ENCODE data around the gene PRDM16. TPM values are rescaled to one million over a fixed set of nuclear protein-coding genes. Genes with fewer than 3 reads are reported as not detected.

Gene PRDM16
- polyA plus RNA-seq, 1 of the 3 experiments (the other 2 are of a cell fraction), result not detected

DNA sequence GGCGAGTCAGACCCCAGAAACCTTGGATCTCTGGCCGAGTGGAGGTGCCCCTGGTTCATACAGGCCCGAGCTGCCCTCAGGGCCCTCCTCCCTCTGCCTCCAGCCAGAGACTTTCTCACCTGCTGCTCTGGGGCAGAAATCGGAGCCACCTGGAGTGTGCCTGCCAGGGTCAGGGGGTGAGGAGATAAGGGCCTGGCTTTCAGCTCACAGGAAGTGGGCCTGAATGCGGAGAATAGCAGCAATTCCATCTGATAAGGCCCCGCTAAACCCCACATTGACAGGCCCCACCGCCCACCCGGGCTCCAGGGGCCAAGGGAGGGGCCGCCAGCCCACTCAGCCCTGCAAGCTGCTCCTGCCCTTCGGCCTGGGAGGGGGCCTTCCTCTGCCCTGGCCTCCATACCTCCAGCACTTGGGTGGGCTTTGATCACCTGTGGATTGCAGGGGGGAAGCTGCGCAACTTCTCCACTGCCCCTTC lies 261.8 kb downstream of the PRDM16 start:
- H3K27ac ChIP-seq (ENCODE audit: low read depth in 2 of 2, low read length in 1 of 2), result no peak overlapping the region
- no peaks in the 10 kb centered on the region for H3K9me3 ChIP-seq
- no peaks in the 10 kb centered on the region for H4K20me1 ChIP-seq (ENCODE audit: insufficient read depth)
- ChIA-PET POLR2A (no interaction called here), CTCF (interaction anchor here (1.1 kb wide), 1 partner anchor 11 kb away, joined by 4 read pairs; no protein-coding TSS in a partner anchor)
- no peak for DNase-seq
- H2AFZ ChIP-seq (ENCODE audit: low read depth), result no peak overlapping the region
- H3K4me3 ChIP-seq (ENCODE audit: low read depth in 2 of 2, low read length in 1 of 2), result no peak overlapping the region
- no peaks in the 10 kb centered on the region for H3K79me2 ChIP-seq (ENCODE audit: insufficient read depth)
- no peak overlapping the region for H3K9ac ChIP-seq
- no peaks in the 10 kb centered on the region for H3K9me2 ChIP-seq
- no peaks in the 10 kb centered on the region for H3F3A ChIP-seq (replicated peaks; ENCODE audit: insufficient read depth)
- WGBS (ENCODE audit: low lambda C conversion rate), result no CpG with 5 or more reads among the region's 11 CpGs
- H3K36me3 ChIP-seq (replicated peaks in 1 of 2; ENCODE audit: control insufficient read depth in 1 of 2, insufficient read depth in 2 of 2, low read length in 1 of 2), result no peaks in the 10 kb centered on the region
- H3K4me2 ChIP-seq, result no peak overlapping the region
- H3K4me1 ChIP-seq (ENCODE audit: control insufficient read depth in 1 of 2, insufficient read depth in 2 of 2, low read depth in 1 of 2, low read length in 1 of 2), result no peaks in the 10 kb centered on the region
- no peak for TF ChIP-seq TEAD4 (IDR thresholded peaks at IDR 0.05; ENCODE audit: borderline replicate concordance, insufficient read depth)
- TF ChIP-seq, protein P1, sequence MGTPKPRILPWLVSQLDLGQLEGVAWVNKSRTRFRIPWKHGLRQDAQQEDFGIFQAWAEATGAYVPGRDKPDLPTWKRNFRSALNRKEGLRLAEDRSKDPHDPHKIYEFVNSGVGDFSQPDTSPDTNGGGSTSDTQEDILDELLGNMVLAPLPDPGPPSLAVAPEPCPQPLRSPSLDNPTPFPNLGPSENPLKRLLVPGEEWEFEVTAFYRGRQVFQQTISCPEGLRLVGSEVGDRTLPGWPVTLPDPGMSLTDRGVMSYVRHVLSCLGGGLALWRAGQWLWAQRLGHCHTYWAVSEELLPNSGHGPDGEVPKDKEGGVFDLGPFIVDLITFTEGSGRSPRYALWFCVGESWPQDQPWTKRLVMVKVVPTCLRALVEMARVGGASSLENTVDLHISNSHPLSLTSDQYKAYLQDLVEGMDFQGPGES (IDR thresholded peaks at IDR 0.05; ENCODE audit: low read depth, low read length), result no peak
- no peak for TF ChIP-seq NFIC (IDR thresholded peaks at IDR 0.05; ENCODE audit: borderline replicate concordance)
- no peak for TF ChIP-seq FOSL2 (IDR thresholded peaks at IDR 0.05; ENCODE audit: borderline replicate concordance, low read depth)
- TF ChIP-seq, protein P2, sequence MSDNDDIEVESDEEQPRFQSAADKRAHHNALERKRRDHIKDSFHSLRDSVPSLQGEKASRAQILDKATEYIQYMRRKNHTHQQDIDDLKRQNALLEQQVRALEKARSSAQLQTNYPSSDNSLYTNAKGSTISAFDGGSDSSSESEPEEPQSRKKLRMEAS (IDR thresholded peaks at IDR 0.05; ENCODE audit: low read depth), result no peak
- TF ChIP-seq, protein P3, sequence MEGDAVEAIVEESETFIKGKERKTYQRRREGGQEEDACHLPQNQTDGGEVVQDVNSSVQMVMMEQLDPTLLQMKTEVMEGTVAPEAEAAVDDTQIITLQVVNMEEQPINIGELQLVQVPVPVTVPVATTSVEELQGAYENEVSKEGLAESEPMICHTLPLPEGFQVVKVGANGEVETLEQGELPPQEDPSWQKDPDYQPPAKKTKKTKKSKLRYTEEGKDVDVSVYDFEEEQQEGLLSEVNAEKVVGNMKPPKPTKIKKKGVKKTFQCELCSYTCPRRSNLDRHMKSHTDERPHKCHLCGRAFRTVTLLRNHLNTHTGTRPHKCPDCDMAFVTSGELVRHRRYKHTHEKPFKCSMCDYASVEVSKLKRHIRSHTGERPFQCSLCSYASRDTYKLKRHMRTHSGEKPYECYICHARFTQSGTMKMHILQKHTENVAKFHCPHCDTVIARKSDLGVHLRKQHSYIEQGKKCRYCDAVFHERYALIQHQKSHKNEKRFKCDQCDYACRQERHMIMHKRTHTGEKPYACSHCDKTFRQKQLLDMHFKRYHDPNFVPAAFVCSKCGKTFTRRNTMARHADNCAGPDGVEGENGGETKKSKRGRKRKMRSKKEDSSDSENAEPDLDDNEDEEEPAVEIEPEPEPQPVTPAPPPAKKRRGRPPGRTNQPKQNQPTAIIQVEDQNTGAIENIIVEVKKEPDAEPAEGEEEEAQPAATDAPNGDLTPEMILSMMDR (IDR thresholded peaks at IDR 0.05), result no peak
- TF ChIP-seq, protein P4, sequence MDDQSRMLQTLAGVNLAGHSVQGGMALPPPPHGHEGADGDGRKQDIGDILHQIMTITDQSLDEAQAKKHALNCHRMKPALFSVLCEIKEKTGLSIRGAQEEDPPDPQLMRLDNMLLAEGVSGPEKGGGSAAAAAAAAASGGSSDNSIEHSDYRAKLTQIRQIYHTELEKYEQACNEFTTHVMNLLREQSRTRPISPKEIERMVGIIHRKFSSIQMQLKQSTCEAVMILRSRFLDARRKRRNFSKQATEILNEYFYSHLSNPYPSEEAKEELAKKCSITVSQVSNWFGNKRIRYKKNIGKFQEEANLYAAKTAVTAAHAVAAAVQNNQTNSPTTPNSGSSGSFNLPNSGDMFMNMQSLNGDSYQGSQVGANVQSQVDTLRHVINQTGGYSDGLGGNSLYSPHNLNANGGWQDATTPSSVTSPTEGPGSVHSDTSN (IDR thresholded peaks at IDR 0.05), result no peak
- TF ChIP-seq, protein P5, sequence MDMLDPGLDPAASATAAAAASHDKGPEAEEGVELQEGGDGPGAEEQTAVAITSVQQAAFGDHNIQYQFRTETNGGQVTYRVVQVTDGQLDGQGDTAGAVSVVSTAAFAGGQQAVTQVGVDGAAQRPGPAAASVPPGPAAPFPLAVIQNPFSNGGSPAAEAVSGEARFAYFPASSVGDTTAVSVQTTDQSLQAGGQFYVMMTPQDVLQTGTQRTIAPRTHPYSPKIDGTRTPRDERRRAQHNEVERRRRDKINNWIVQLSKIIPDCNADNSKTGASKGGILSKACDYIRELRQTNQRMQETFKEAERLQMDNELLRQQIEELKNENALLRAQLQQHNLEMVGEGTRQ (IDR thresholded peaks at IDR 0.05; ENCODE audit: borderline replicate concordance, low read depth, low read length), result no peak
- TF ChIP-seq FOXM1 (IDR thresholded peaks at IDR 0.05; ENCODE audit: low read depth), result no peak
- TF ChIP-seq RCOR1 (IDR thresholded peaks at IDR 0.05; ENCODE audit: low read length), result no peak
- no peak for TF ChIP-seq EZH2phosphoT487 (IDR thresholded peaks at IDR 0.05; ENCODE audit: borderline replicate concordance, low read depth)
- TF ChIP-seq CHD2 (IDR thresholded peaks at IDR 0.05; ENCODE audit: low read length, partially characterized antibody), result no peak
- no peak for TF ChIP-seq JUND (IDR thresholded peaks at IDR 0.05)
- TF ChIP-seq, protein P6, sequence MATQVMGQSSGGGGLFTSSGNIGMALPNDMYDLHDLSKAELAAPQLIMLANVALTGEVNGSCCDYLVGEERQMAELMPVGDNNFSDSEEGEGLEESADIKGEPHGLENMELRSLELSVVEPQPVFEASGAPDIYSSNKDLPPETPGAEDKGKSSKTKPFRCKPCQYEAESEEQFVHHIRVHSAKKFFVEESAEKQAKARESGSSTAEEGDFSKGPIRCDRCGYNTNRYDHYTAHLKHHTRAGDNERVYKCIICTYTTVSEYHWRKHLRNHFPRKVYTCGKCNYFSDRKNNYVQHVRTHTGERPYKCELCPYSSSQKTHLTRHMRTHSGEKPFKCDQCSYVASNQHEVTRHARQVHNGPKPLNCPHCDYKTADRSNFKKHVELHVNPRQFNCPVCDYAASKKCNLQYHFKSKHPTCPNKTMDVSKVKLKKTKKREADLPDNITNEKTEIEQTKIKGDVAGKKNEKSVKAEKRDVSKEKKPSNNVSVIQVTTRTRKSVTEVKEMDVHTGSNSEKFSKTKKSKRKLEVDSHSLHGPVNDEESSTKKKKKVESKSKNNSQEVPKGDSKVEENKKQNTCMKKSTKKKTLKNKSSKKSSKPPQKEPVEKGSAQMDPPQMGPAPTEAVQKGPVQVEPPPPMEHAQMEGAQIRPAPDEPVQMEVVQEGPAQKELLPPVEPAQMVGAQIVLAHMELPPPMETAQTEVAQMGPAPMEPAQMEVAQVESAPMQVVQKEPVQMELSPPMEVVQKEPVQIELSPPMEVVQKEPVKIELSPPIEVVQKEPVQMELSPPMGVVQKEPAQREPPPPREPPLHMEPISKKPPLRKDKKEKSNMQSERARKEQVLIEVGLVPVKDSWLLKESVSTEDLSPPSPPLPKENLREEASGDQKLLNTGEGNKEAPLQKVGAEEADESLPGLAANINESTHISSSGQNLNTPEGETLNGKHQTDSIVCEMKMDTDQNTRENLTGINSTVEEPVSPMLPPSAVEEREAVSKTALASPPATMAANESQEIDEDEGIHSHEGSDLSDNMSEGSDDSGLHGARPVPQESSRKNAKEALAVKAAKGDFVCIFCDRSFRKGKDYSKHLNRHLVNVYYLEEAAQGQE (IDR thresholded peaks at IDR 0.05; ENCODE audit: low read depth, low read length), result no peak
- no peak for TF ChIP-seq EP300 (IDR thresholded peaks at IDR 0.05; ENCODE audit: borderline replicate concordance in 1 of 2, low read depth in 1 of 2, low read length in 1 of 2)
- H3K27me3 ChIP-seq (ENCODE audit: insufficient read depth), result no peaks in the 10 kb centered on the region

Data from SK-N-SH (cell line).